ENCODE data around the gene SEC16A.

DNA sequence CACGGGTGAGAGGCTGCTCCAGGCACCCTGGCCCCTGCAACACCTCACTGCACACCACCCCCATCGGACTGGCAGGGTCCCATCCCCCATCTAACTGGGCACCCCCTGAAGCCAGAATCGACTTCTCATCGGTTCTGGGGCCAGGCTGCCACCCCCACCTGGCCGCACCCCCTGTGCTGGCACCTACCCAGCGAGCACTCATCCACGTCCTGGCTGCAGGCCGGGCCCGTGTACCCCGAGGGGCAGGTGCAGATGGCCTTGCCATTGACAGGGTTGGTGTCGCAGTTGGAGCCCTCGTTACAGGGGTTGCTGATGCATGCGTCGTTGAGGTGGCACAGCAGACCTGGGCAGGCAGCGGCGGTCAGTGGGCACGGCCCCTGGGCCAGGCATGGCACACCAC, 35.1 kb upstream of the SEC16A start:
- TF ChIP-seq, protein P1, sequence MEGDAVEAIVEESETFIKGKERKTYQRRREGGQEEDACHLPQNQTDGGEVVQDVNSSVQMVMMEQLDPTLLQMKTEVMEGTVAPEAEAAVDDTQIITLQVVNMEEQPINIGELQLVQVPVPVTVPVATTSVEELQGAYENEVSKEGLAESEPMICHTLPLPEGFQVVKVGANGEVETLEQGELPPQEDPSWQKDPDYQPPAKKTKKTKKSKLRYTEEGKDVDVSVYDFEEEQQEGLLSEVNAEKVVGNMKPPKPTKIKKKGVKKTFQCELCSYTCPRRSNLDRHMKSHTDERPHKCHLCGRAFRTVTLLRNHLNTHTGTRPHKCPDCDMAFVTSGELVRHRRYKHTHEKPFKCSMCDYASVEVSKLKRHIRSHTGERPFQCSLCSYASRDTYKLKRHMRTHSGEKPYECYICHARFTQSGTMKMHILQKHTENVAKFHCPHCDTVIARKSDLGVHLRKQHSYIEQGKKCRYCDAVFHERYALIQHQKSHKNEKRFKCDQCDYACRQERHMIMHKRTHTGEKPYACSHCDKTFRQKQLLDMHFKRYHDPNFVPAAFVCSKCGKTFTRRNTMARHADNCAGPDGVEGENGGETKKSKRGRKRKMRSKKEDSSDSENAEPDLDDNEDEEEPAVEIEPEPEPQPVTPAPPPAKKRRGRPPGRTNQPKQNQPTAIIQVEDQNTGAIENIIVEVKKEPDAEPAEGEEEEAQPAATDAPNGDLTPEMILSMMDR (IDR thresholded peaks at IDR 0.05): no peak
- no peak for TF ChIP-seq POLR2AphosphoS5 (IDR thresholded peaks at IDR 0.05)
